ENCODE results near the gene TBC1D24. TPM values are rescaled to one million over a fixed set of nuclear protein-coding genes. Genes with fewer than 3 reads are reported as not detected.

TBC1D24 gene
- total and polyA plus RNA-seq, 2 donors (not counting 1 experiment from before 2014, with no cell fraction given), result 6.3 to 10.9 TPM

DNA sequence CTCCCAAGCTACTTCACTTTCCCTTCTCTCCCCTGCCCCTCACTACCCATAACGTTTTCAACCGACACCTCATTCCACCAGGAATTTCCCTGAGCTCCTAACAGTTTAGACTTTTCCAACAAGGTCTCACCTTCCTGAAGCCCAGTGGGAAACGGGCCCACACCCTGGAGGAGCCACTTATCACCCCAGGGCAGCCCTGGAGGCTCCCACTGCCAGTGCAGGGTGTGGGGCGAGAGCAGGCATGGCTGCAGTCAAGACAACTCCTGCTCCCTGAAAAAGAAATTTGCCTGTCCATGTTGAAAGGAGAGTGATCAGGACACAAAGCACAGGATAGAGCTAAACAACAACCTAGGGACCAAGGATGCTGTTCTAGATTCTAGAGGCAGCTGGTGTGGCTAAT is 47.4 kb upstream of the TBC1D24 start:
- Histone ChIP-seq H4K20me1 (ENCODE audit: control insufficient read depth, extremely low read depth, insufficient read depth, low read length) (no peaks in the 10 kb centered on the region), H3K79me2 (ENCODE audit: control insufficient read depth, insufficient read depth, low read length) (peaks cover 25% of the 10 kb centered on the region), H2AFZ (ENCODE audit: low read length) (no peak overlapping the region), H3K4me2 (ENCODE audit: extremely low read depth, insufficient read depth, low read length) (no peak overlapping the region), H3K4me3 (replicated peaks in 1 of 4; ENCODE audit: control extremely low read depth in 1 of 4, insufficient read depth in 1 of 4, low read depth in 3 of 4, low read length in 4 of 4) (no peak overlapping the region), H3K27me3 (ENCODE audit: control insufficient read depth, insufficient read depth, low read length) (no peaks in the 10 kb centered on the region), H3K9ac (ENCODE audit: insufficient read depth, low read length) (no peak overlapping the region), H3K27ac (ENCODE audit: insufficient read depth, low read length) (no peak overlapping the region), H3K4me1 (ENCODE audit: control insufficient read depth, extremely low read depth, insufficient read depth, low read length) (peaks cover 7% of the 10 kb centered on the region), H3K9me3 (ENCODE audit: control insufficient read depth, insufficient read depth, low read depth, low read length) (no peaks in the 10 kb centered on the region), H3K36me3 (ENCODE audit: control insufficient read depth, insufficient read depth, low read length) (peaks cover 3% of the 10 kb centered on the region)
- TF ChIP-seq, protein P1, sequence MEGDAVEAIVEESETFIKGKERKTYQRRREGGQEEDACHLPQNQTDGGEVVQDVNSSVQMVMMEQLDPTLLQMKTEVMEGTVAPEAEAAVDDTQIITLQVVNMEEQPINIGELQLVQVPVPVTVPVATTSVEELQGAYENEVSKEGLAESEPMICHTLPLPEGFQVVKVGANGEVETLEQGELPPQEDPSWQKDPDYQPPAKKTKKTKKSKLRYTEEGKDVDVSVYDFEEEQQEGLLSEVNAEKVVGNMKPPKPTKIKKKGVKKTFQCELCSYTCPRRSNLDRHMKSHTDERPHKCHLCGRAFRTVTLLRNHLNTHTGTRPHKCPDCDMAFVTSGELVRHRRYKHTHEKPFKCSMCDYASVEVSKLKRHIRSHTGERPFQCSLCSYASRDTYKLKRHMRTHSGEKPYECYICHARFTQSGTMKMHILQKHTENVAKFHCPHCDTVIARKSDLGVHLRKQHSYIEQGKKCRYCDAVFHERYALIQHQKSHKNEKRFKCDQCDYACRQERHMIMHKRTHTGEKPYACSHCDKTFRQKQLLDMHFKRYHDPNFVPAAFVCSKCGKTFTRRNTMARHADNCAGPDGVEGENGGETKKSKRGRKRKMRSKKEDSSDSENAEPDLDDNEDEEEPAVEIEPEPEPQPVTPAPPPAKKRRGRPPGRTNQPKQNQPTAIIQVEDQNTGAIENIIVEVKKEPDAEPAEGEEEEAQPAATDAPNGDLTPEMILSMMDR (conservative IDR thresholded peaks at IDR 0.05 in 1 of 2, IDR thresholded peaks at IDR 0.05 in 1 of 2; ENCODE audit: low read depth in 1 of 2, low read length in 2 of 2), result no peak
- TF ChIP-seq EZH2 (IDR thresholded peaks at IDR 0.05; ENCODE audit: low read length, missing control alignments), result no peak
- no peak for DNase-seq (ENCODE audit: low read depth in 2 of 2)

- Histone ChIP-seq H3K9me3 (ENCODE audit: control insufficient read depth, insufficient read depth, low read depth, low read length) (no peaks in the 10 kb centered on the region), H3K27ac (ENCODE audit: insufficient read depth, low read length) (peak overlapping the region; percentile 90), H3K27me3 (ENCODE audit: control insufficient read depth, insufficient read depth, low read length) (no peaks in the 10 kb centered on the region), H3K79me2 (ENCODE audit: control insufficient read depth, insufficient read depth, low read length) (peaks cover 32% of the 10 kb centered on the region), H3K4me2 (ENCODE audit: extremely low read depth, insufficient read depth, low read length) (peak overlapping the region; percentile 90), H3K4me1 (ENCODE audit: control insufficient read depth, extremely low read depth, insufficient read depth, low read length) (peaks cover 7% of the 10 kb centered on the region), H3K9ac (ENCODE audit: insufficient read depth, low read length) (peak overlapping the region; percentile 85), H2AFZ (ENCODE audit: low read length) (peak overlapping the region; percentile 86), H3K36me3 (ENCODE audit: control insufficient read depth, insufficient read depth, low read length) (peaks cover 8% of the 10 kb centered on the region), H3K4me3 (replicated peaks in 1 of 4; ENCODE audit: control extremely low read depth in 1 of 4, insufficient read depth in 1 of 4, low read depth in 3 of 4, low read length in 4 of 4) (peak overlapping the region; percentile 52 to 77 (median 68)), H4K20me1 (ENCODE audit: control insufficient read depth, extremely low read depth, insufficient read depth, low read length) (no peaks in the 10 kb centered on the region)
- TF ChIP-seq EZH2 (IDR thresholded peaks at IDR 0.05; ENCODE audit: low read length, missing control alignments), result no peak
- TF ChIP-seq, protein P1 (conservative IDR thresholded peaks at IDR 0.05 in 1 of 2, IDR thresholded peaks at IDR 0.05 in 1 of 2; ENCODE audit: low read depth in 1 of 2, low read length in 2 of 2), result peak; percentile 11 to 29
- DNase-seq (ENCODE audit: low read depth in 2 of 2), result peak; percentile 9 to 26
Observed at GRCh38 chr16:2428051-2428783, 46.7 kb upstream of the TBC1D24 start.

DNA sequence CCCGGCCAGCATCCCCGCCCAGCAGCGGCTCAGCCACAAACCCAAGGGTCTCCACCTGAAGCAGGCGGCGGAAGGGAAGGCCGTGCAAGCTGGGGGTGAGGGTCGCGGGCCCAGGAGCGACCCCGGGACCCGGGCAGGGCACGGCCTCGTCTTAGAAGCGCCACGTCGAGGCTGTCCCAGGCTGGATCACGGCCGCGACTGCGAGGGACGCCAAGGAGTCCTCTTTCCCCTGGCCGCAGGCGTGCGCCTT is 46.2 kb upstream of the TBC1D24 start:
- H3K9ac ChIP-seq (ENCODE audit: insufficient read depth, low read length), result peak overlapping the region; percentile 85
- peak overlapping the region; percentile 86 for H2AFZ ChIP-seq (ENCODE audit: low read length)
- no peak for TF ChIP-seq EZH2 (IDR thresholded peaks at IDR 0.05; ENCODE audit: low read length, missing control alignments)
- TF ChIP-seq, protein P1 (conservative IDR thresholded peaks at IDR 0.05 in 1 of 2, IDR thresholded peaks at IDR 0.05 in 1 of 2; ENCODE audit: low read depth in 1 of 2, low read length in 2 of 2), result no peak
- H3K36me3 ChIP-seq (ENCODE audit: control insufficient read depth, insufficient read depth, low read length), result peaks cover 10% of the 10 kb centered on the region
- no peaks in the 10 kb centered on the region for H3K27me3 ChIP-seq (ENCODE audit: control insufficient read depth, insufficient read depth, low read length)
- H3K4me3 ChIP-seq (replicated peaks in 1 of 4; ENCODE audit: control extremely low read depth in 1 of 4, insufficient read depth in 1 of 4, low read depth in 3 of 4, low read length in 4 of 4), result peak overlapping the region; percentile 52 to 77 (median 68)
- no peaks in the 10 kb centered on the region for H4K20me1 ChIP-seq (ENCODE audit: control insufficient read depth, extremely low read depth, insufficient read depth, low read length)
- peak overlapping the region; percentile 90 for H3K27ac ChIP-seq (ENCODE audit: insufficient read depth, low read length)
- peaks cover 7% of the 10 kb centered on the region for H3K4me1 ChIP-seq (ENCODE audit: control insufficient read depth, extremely low read depth, insufficient read depth, low read length)
- H3K9me3 ChIP-seq (ENCODE audit: control insufficient read depth, insufficient read depth, low read depth, low read length), result no peaks in the 10 kb centered on the region
- H3K79me2 ChIP-seq (ENCODE audit: control insufficient read depth, insufficient read depth, low read length), result peaks cover 32% of the 10 kb centered on the region
- peak overlapping the region; percentile 90 for H3K4me2 ChIP-seq (ENCODE audit: extremely low read depth, insufficient read depth, low read length)
- DNase-seq (ENCODE audit: low read depth in 2 of 2), result no peak
